GM12864 (cell line): Measurements from ENCODE around the gene ASIC1.

Source experiments
- DNase-seq: peaks from one replicate; pipeline ENCODE4 v3.0.0-alpha.2; 2011; ENCODE audit warnings: low read depth
- H3K4me3 ChIP-seq: 2 replicates; pipeline ENCODE4 v1.5.1; 2011; ENCODE audit warnings: mild to moderate bottlenecking, low read depth, low read length, control low read depth
- CTCF ChIP-seq: IDR thresholded peaks from 2 replicates; pipeline ENCODE4 v1.5.1; 2011; ENCODE audit warnings: low read depth, mild to moderate bottlenecking, moderate library complexity, low read length, control low read depth, inconsistent platforms; ENCODE audit errors: missing control alignments

ASIC1 gene

DNA sequence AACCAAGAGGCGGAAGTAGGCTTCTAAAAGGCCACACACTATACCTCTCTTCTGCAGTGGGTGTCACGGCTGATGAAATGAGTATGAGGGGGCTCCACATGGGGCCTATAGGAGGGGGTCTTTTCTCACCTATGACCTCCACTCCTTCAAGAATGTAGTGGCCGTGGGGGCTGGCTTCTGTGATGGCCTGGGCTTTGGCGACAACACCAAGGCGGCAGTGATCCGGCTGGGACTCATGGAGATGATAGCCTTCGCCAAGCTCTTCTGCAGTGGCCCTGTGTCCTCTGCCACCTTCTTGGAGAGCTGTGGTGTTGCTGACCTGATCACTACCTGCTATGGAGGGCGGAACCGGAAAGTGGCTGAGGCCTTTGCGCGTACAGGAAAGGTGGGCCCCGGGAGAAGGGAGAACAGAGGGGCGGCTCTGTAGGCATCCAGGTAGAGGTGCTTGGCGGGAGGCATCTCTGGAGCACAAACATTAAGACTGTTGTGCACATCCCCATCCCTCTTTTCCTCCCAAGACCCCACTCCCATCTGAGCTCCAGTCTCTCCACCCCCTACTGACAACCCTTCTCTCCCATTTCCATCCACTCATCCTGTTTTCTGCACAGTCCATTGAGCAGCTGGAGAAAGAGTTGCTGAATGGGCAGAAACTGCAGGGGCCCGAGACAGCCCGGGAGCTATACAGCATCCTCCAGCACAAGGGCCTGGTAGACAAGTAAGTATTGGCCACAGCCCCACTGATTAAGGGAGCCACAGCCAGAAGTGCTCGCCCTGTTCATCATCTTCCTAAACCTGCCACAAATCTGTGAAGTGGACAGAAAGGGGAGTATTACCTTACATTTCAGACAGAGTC, 50.2 kb downstream of the ASIC1 start:
- no peak for DNase-seq
- H3K4me3 ChIP-seq: no peak overlapping the region
- no peak for TF ChIP-seq CTCF

DNA sequence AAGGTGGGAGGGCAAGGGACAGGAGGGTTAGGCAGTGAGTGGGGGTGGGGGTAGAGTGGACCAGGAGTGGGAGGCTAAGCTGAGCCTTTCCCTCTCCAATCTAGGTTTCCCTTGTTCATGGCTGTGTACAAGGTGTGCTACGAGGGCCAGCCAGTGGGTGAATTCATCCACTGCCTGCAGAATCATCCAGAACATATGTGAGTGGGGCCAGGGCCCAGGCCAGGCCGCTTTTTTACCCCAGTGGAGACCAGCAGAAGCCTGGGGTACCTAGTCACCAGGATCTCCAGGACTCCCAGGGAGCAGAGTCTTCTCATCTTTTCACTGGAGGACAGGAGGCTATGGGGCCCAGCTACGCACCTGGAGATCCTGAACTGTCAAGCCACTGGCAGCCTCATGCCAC, 51.9 kb downstream of the ASIC1 start:
- no peak for DNase-seq
- H3K4me3 ChIP-seq: no peak overlapping the region

GRCh38 chr12:50110127-50110761, 52.8 kb downstream of the ASIC1 start:
- H3K4me3 ChIP-seq: peak overlapping the region; percentile 37
- DNase-seq: no peak
- TF ChIP-seq CTCF: peak; percentile 2

More for the DNA sequence above, 51.9 kb downstream of the ASIC1 start:
- TF ChIP-seq CTCF: no peak

DNA sequence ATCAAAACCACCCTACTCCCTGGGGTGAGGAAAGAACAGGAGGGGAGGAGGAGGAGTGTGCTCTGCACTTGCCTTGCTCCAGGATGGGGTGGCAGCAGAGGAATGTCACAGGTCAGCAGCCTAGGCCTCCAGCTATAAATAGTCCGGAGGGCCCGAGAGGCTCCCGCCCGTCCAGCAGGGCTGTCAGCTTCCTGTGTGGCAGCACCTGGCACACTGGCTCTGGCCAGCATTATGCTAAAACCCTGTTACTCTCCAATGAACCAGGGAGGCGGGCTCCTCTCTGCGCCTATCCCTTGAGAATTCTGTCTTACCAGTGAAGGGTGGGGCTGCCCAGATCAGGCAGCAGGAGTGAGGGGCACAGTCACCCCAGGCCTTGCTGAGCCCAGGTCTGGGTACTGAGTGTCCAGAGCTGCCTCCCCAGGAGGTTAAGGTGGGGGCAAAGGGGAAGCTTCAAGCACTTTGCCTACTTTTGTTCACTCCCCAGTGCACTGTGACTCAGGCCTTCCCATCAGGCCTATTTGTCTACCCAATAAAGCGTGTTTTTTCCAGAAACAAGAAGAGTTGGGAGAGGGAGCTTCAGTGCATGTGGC, 53.5 kb downstream of the ASIC1 start:
- DNase-seq: no peak
- peak overlapping the region; percentile 37 for H3K4me3 ChIP-seq
- TF ChIP-seq CTCF: no peak

DNA sequence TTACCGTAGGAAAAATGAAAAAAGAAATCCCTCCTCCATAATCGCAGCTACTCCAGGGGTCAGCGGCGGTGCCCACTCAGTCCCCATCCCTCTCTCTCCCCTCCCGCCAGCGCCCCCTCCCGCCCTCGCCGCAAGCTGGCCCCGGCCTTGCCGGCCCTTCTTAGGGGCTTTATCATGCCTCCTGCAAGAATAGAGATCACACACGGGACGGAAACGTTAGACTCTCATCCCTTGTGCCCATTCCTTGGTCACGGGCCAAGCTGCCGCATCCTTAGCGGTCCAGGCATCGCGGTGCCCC, 53.9 kb downstream of the ASIC1 start:
- TF ChIP-seq CTCF: no peak
- no peak for DNase-seq
- H3K4me3 ChIP-seq: peak overlapping the region; percentile 37

DNA sequence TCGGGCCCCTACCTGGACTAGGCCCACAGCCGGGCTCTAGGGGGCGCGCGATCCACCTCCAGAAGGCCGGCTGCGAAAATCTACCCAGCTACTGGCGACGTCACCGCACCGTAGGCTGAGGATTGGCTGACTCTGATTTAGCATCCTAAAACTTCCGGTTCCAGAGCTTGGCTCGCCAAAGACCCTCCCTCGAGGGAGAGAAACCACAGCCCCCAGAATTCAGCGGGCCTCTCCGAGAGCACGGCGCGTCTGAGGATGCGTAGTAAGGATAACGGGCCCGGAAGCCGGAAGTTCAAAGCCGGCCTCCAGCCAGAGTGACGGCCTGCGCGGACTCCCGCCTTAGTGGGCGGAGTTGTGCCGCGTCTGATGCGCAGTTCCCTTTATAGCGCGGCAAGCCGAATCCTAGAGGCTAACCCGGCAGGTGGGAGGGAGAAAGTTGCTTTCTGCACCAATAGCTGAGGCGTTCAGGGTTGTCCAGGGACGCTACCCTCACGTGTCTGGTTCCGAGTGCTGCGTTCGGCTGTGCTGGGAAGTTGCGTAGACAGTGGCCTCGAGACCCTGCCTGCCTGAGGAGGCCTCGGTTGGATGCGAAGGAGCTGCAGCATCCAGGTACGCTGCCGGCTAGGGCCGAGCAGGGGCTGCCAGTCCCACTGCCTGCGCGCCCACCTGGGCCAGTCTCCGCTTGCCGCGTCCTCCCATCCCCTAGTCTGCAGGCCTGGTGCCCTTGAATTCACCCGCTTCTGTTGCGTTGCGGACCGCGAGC, 54.5 kb downstream of the ASIC1 start, which contains the start of gene COX14:
TSS of gene COX14 (plus strand) at position 544 of the 763 bp plus-strand sequence. CDS start 7,808 bp downstream, outside the sequence.
- peak within 1 kb of the TSS; percentile 76 for H3K4me3 ChIP-seq
- TF ChIP-seq CTCF: peak; percentile 86
- peak; percentile 98 for DNase-seq
